GM19025 (cell line): ENCODE results near the gene PDPK1.

Experiments used
- ATAC-seq: cut with Tn5 transposase; IDR thresholded peaks from one replicate; pipeline ENCODE4 v1.9.1; 2021; ENCODE audit warnings: mild to moderate bottlenecking, low read depth, moderate library complexity; ENCODE audit not compliant: unreplicated experiment

The PDPK1 gene

GRCh38 chr16:2505695-2506094, 32.1 kb upstream of the PDPK1 start:
- no peak for ATAC-seq

DNA sequence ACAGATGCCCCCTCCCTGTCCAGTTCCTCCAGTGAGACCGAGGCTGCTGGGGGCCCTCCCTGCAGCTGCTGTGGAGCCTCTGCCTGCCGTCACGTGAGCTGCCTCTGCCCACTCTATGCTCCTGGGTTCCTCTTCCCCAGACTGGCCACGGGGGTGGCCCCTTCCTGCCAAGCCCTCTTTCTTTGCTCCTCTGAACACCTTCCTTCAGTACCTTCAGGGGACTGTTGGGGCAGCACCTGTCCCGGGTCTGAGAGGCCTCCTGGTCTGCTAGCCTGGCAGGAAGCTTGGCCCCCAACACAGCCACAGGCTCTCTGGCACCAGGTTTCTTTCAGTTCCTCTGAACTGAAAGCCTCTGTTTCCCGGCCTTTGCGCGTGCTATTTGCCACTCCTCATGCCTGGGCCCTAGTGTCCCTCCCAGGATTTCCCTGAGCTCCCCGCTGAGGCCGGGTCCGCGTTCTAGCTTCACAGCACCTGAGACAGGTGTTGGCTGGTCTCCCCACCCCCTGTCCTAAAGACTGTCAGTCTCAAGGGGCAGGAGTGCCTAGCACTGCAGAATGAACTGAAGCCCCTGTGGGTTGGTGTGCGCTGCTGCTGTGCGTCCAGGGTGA, 30.7 kb upstream of the PDPK1 start:
- no peak for ATAC-seq

GRCh38 chr16:2507665-2508064, 30.2 kb upstream of the PDPK1 start:
- no peak for ATAC-seq

GRCh38 chr16:2508722-2509400, 29.0 kb upstream of the PDPK1 start:
- ATAC-seq = no peak

DNA sequence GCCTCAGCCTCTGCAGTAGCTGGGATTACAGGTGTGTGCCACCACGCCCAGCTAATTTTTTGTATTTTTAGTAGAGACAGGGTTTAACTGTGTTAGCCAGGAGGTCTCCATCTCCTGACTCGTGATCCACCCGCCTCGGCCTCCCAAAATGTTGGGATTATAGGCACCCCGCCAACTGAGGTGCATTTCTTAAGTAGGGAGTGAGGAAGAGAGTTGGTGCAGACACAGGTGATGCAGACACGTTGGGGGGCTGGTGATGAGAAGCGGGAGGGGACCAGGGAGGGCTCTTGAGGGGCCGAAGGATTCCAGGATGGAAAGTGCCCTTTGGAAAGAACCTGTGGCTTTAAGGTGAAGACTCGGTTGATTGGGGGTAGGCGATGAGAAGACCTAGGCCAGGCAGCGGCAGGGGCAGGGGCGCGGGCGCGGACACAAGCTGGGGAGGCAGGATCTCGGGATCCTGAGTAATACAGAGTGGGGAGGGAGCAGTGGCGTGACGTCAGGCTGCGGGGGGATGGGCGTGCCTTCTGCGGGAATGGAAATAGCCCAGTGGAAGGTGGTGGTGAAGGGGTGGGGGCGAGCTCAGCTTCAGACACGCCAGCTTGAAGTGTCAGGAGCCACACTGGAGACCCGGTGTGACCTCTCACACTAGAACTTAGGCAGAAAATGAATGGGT, 26.6 kb upstream of the PDPK1 start:
- ATAC-seq = no peak

- ATAC-seq = no peak
These were observed 25.7 kb upstream of the PDPK1 start for GRCh38 chr16:2511996-2512734.

GRCh38 chr16:2512735-2513404, 25.0 kb upstream of the PDPK1 start:
- no peak for ATAC-seq

DNA sequence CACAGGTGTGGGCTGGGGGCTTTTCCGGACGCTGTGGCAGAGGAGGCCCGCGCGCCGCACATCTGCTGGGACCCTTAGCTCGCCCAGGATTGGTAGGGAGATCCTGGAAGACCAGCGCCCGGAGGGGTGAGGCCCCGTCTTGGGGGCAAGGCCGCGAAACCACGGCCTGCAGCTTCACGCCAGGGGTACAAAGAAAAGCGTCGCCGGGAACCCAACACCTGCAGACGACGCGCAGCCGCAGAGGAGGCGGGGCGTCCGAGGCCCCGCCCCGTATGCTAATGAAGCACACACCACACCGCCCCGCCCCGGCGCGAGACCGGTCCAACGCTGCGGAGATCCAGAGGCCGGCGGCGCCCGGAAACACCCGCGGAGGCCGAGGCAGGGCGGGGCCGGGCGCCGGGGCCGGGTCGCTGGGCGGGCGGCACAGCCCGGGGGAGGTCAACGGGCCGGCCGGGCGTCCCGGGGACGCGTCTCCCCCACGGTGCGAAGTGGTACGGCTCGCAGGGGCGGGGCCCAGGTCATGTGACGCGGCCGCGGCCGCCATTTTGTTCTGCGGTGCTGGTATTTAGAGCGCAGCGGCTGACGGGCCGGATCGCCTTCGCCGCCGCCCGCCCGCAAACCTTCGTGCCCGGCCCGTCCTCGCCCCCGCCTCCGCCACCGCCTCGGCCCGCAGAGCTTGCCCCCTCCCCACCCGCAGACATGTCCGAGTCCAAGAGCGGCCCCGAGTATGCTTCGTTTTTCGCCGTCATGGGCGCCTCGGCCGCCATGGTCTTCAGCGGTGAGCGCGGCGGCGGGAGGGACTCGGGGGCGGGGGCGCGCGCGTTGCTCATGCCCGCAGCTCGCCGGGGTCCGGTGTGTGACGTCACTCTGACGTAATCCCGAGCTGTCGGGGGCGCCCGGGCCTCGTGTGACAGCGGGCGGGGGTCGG, 24.2 kb upstream of the PDPK1 start, which contains the start of gene ATP6V0C:
Gene ATP6V0C (plus strand): TSS at position 548 of the 928 bp plus-strand sequence. CDS start 152 bp downstream, at position 700.
- ATAC-seq = peak; percentile 72

- ATAC-seq = no peak
These were observed 23.3 kb upstream of the PDPK1 start for GRCh38 chr16:2514333-2515179.

- ATAC-seq = no peak
These were observed 22.5 kb upstream of the PDPK1 start for GRCh38 chr16:2515180-2515851.

DNA sequence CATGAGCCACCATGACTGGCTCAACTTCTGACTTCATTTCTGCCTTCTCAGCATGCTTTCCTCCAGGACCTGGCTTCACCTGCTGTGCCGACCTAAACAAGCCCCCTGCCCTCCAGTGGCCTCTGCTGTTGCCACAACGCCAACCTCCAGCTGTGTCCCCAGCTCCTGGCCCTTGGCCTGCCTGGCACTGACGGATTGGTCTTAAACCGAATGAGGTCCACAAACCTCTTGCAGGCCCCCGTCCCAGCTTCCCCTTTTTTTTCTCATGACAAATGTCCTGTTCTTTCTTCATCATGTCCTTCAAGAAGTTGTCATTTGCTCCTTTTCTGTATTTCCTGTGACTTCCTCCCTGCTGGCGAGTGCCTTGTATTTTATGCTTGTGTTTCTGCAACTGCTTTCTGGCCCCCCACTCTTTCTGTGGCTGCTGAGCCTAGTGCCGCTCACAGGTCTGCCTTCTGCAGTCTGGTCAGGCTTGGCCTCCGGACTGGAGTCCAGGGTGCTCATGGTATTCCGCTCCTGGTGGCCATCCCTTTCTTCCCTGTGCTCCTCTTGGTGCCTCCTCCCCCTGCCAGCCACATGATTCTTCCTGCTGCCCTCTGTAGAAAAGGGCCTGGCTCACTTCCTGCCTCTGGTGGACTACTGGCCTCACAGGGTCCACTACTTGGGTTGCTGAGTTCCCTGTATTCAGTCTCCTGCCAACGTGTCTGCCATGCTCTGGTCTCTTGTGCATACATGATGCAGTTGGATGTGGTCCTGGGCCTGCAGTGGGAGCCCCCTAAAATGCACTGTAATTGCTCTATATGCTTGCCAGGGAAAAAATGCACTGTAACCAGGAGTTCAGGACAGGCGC, 21.2 kb upstream of the PDPK1 start:
- ATAC-seq = no peak

DNA sequence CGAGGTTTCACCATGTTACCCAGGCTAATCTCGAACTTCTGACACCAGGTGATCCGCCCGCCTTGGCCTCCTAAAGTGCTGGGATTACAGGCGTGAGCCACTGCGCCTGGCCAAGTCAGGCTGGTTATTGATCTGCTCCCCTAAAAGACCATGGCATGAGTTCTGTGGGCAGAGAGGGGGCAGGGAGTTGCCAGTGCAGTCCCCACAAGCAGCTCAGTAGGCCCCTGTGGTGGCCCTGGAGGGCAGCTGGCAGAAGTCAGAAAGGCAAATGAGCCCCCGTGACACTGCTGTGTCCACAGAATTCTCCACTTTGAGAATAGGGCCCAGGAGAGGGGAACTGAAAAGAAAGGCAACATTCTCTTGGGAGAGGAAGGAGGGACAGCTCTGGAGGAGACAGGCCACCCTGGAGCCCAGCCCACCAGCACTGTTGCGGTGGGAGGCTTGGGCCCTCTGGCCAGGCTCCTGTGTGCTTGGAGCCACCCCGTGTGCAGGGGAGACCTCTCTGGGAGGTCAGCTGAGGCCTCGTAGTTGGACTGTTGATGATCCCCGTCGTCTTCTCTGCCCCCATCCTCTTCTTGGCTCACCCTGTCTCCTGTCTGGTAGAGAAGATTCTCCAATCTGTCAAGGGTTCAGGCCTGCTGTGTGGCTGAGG, 19.7 kb upstream of the PDPK1 start:
- ATAC-seq = no peak

- no peak for ATAC-seq
These were observed 18.8 kb upstream of the PDPK1 start for GRCh38 chr16:2518823-2519710.

- no peak for ATAC-seq
These were observed 18.1 kb upstream of the PDPK1 start for GRCh38 chr16:2519711-2520080.

DNA sequence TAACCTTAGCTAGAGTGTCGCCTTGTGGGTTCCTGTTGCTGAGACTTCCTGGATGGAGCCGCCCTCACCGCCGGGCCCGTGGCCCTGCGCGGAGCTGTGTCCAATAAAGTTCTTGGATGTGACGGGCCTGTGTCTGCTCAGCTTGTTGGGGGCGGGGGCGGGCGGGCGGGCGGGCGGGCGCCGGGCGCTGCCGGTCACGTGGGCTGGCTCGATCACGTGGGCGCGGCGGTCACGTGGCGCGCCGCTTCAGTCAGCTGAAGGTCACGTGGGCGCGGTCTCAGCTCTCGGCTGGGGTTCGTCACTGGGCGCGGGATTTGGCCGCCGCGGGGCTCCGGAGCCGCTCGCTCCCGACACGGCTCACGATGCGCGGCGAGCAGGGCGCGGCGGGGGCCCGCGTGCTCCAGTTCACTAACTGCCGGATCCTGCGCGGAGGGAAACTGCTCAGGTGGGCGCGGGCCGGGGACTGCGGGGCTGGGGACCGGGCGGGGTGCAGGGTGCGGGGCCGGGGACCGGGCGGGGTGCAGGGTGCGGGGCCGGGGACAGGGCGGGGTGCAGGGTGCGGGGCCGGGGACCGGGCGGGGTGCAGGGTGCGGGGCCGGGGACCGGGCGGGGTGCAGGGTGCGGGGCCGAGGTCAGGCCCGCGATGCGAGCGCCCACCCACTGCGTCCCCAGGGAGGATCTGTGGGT, 17.6 kb upstream of the PDPK1 start, which contains the start of gene AMDHD2:
Gene AMDHD2 (plus strand): TSS at position 275 of the 687 bp plus-strand sequence. CDS start 88 bp downstream, at position 363.
- ATAC-seq = no peak
